Measurements from ENCODE around the gene ROPN1L. TPM values are rescaled to one million over a fixed set of nuclear protein-coding genes. Genes with fewer than 3 reads are reported as not detected.

The ROPN1L gene
- polyA plus RNA-seq, 3 donors = 1.5 to 2.1 (median 1.9) TPM

DNA sequence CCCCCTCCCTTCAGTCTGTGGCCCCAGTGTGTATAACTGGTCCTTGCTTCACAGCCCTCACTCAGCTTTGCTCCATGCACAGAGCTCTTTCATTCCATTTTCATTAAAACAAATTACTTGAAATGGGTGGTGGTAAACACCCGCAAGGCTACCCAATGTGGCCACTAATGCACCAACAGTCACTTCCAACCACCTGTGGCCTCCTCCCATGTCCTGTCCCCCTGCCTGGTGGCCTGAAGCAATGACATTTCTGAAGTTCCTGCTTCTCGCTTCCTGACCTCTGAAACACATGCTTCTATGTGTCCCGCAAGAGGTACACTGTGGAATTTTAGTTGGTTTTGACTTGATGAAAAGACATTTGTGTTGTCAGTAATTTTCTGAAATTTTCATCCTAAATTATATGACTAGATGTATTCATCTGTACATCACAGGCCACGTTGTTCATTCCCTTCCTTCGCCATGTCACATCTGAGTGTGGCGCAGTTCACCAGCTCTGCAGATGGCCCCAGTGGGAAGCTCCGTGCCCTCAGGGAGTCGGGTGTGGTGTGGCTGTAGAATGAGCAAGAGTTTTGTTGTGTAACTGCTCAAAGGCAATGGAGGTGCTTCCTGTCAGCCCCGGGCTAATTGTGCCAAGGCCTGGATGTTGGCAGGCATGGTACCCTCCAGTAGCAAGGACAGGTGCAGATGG, 9.6 kb downstream of the ROPN1L start:
- intact Hi-C loops (cut with micrococcal nuclease) = loop anchor here (2.0 to 10.0 kb wide), 4 partner anchors 176 to 311 kb away; partner anchors contain the start of gene DAP (in 1 of the 2)
- H4K20me1 ChIP-seq (ENCODE audit: insufficient read depth, low read length) = no peaks in the 10 kb centered on the region
- 0% methylated on average over 2 of the region's 9 CpGs for WGBS (ENCODE audit: insufficient coverage)
- no peaks in the 10 kb centered on the region for H3K27me3 ChIP-seq (ENCODE audit: control insufficient read depth in 2 of 2, insufficient read depth in 2 of 2, low read length in 2 of 2)
- H3K27ac Mint-ChIP-seq = peak overlapping the region; percentile 70 to 91 (median 80)
- H3K4me3 ChIP-seq (replicated peaks in 1 of 3; ENCODE audit: low read depth in 2 of 3, low read length in 3 of 3) = peak overlapping the region in 1 of 3 experiments; percentile 8
- peak overlapping the region; percentile 9 to 39 for H3K4me3 Mint-ChIP-seq
- no peaks in the 10 kb centered on the region for H3K79me2 ChIP-seq (ENCODE audit: insufficient read depth, low read length)
- no peak overlapping the region for H2AFZ ChIP-seq (ENCODE audit: insufficient read depth, low read depth, low read length, poor library complexity, severe bottlenecking)
- H3K4me2 ChIP-seq (replicated peaks; ENCODE audit: extremely low read depth, low read length, poor library complexity, severe bottlenecking) = peak overlapping the region; percentile 7
- peaks cover 0 to 2% (median 0%) of the 10 kb centered on the region in 3 donors for H3K27me3 Mint-ChIP-seq (ENCODE audit: low read depth in 3 of 3)
- H3K36me3 Mint-ChIP-seq = peaks cover 2 to 7% of the 10 kb centered on the region in 2 donors
- no peaks in the 10 kb centered on the region for H3K36me3 ChIP-seq (replicated peaks in 1 of 2; ENCODE audit: control insufficient read depth in 1 of 2, insufficient read depth in 2 of 2, low read length in 2 of 2)
- H3K4me1 Mint-ChIP-seq = peaks cover 59% of the 10 kb centered on the region
- H3K9me3 ChIP-seq (replicated peaks in 1 of 2; ENCODE audit: control insufficient read depth in 1 of 2, insufficient read depth in 1 of 2, low read length in 2 of 2) = no peaks in the 10 kb centered on the region
- H3K4me1 ChIP-seq (ENCODE audit: control insufficient read depth in 1 of 2, insufficient read depth in 2 of 2, low read length in 2 of 2) = peaks cover 59 to 62% of the 10 kb centered on the region in 2 donors
- DNase-seq = peak; percentile 60 to 76 (median 64)
- TF ChIP-seq, protein P1, sequence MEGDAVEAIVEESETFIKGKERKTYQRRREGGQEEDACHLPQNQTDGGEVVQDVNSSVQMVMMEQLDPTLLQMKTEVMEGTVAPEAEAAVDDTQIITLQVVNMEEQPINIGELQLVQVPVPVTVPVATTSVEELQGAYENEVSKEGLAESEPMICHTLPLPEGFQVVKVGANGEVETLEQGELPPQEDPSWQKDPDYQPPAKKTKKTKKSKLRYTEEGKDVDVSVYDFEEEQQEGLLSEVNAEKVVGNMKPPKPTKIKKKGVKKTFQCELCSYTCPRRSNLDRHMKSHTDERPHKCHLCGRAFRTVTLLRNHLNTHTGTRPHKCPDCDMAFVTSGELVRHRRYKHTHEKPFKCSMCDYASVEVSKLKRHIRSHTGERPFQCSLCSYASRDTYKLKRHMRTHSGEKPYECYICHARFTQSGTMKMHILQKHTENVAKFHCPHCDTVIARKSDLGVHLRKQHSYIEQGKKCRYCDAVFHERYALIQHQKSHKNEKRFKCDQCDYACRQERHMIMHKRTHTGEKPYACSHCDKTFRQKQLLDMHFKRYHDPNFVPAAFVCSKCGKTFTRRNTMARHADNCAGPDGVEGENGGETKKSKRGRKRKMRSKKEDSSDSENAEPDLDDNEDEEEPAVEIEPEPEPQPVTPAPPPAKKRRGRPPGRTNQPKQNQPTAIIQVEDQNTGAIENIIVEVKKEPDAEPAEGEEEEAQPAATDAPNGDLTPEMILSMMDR (IDR thresholded peaks at IDR 0.05) = no peak
- H3K9me3 Mint-ChIP-seq = no peaks in the 10 kb centered on the region
- H3K9ac ChIP-seq (ENCODE audit: insufficient read depth, low read length, poor library complexity, severe bottlenecking) = no peak overlapping the region
- H3K27ac ChIP-seq (ENCODE audit: low read depth in 1 of 2, low read length in 2 of 2) = peak overlapping the region in 1 of 2 donors; percentile 60

DNA sequence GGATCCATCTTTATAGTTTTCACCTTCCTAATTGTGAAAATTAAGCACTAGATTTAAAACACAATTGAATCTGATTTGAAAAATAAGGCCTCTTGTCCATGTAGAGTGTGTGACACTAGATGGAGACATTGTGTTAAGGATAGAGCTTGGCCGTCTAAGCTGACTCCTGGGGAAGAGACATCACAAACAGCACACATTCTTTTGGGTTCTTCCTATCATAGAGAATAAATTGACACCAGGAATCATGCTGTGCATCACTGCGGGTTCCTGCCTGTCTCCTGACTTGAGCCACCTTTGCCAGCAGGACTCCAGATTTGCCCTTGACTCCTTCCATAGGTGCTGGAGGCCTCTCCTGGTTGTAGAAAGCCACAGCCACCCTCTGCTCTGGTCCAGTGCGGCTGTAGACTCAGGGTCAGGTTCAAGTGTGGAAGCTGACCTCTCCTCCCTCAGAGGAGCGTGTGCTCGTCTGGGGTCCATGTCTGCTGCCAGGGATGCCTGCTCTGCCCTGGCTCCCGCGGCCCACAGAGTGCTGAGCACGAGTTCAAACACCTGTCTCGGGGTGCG, 11.2 kb downstream of the ROPN1L start:
- 91% methylated on average over 8 of the region's 10 CpGs for WGBS (ENCODE audit: insufficient coverage)
- H3K4me2 ChIP-seq (replicated peaks; ENCODE audit: extremely low read depth, low read length, poor library complexity, severe bottlenecking) = no peak overlapping the region
- intact Hi-C loops (cut with micrococcal nuclease) = loop anchor here (5.0 to 10.0 kb wide), 3 partner anchors 174 to 309 kb away; partner anchors contain the start of gene DAP (in 1 of the 2)

More for the DNA sequence above, 11.2 kb downstream of the ROPN1L start:
- peak overlapping the region in 2 of 7 donors; percentile 45 to 61 for H3K27ac Mint-ChIP-seq
- Histone ChIP-seq H3K36me3 (replicated peaks in 1 of 2; ENCODE audit: control insufficient read depth in 1 of 2, insufficient read depth in 2 of 2, low read length in 2 of 2) (no peaks in the 10 kb centered on the region), H3K9me3 (replicated peaks in 1 of 2; ENCODE audit: control insufficient read depth in 1 of 2, insufficient read depth in 1 of 2, low read length in 2 of 2) (no peaks in the 10 kb centered on the region), H3K4me1 (ENCODE audit: control insufficient read depth in 1 of 2, insufficient read depth in 2 of 2, low read length in 2 of 2) (peaks cover 57 to 62% of the 10 kb centered on the region in 2 donors), H4K20me1 (ENCODE audit: insufficient read depth, low read length) (no peaks in the 10 kb centered on the region), H3K27ac (ENCODE audit: low read depth in 1 of 2, low read length in 2 of 2) (no peak overlapping the region), H3K79me2 (ENCODE audit: insufficient read depth, low read length) (no peaks in the 10 kb centered on the region), H3K4me3 (replicated peaks in 1 of 3; ENCODE audit: low read depth in 2 of 3, low read length in 3 of 3) (no peak overlapping the region), H2AFZ (ENCODE audit: insufficient read depth, low read depth, low read length, poor library complexity, severe bottlenecking) (no peak overlapping the region), H3K9ac (ENCODE audit: insufficient read depth, low read length, poor library complexity, severe bottlenecking) (no peak overlapping the region), H3K27me3 (ENCODE audit: control insufficient read depth in 2 of 2, insufficient read depth in 2 of 2, low read length in 2 of 2) (no peaks in the 10 kb centered on the region)
- no peaks in the 10 kb centered on the region for H3K9me3 Mint-ChIP-seq
- H3K27me3 Mint-ChIP-seq (ENCODE audit: low read depth in 3 of 3) = peaks cover 0 to 2% (median 2%) of the 10 kb centered on the region in 3 donors
- TF ChIP-seq, protein P1 (IDR thresholded peaks at IDR 0.05) = peak; percentile 72
- DNase-seq = peak; percentile 54 to 68 (median 64)
- peaks cover 61% of the 10 kb centered on the region for H3K4me1 Mint-ChIP-seq
- no peak overlapping the region for H3K4me3 Mint-ChIP-seq
- H3K36me3 Mint-ChIP-seq = peaks cover 2 to 7% of the 10 kb centered on the region in 2 donors

Data from CD14-positive monocyte (primary cell).